Ovary (tissue), 3 donors: Measurements from ENCODE around the gene EFHD2.
"Not testable (repeated sequence)": the region's sequence is repeated elsewhere in the genome, so short reads cannot be mapped to it uniquely, and the experiment has no call there.

Experiments
- CTCF ChIP-seq, 3 donors: fragments of 450-650 bp in 2 of 3; fragments of 200-600 bp in 1 of 3; IDR thresholded peaks; one replicate each; pipeline versions ENCODE4 v1.5.1 to v1.8.0; 2016 to 2022; ENCODE audit warnings: antibody characterized with exemption in 3 of 3, mild to moderate bottlenecking in 1 of 3
- POLR2A ChIP-seq: fragments of 450-650 bp; IDR thresholded peaks from one replicate; pipeline ENCODE4 v1.6.1; 2017; ENCODE audit warnings: antibody characterized with exemption, mild to moderate bottlenecking, moderate library complexity
- donor health status: DM: no; HTN: no; CAD: no.

- not testable (repeated sequence) for TF ChIP-seq CTCF (IDR thresholded peaks at IDR 0.05); POLR2A
Measured at GRCh38 chr1:15471067-15471466, 61.4 kb downstream of the EFHD2 start.
